ENCODE results near the gene PRAMEF11. TPM values are rescaled to one million over a fixed set of nuclear protein-coding genes. Genes with fewer than 3 reads are reported as not detected.
"Not testable (repeated sequence)": the region's sequence is repeated elsewhere in the genome, so short reads cannot be mapped to it uniquely, and the experiment has no call there.

The PRAMEF11 gene
- polyA plus RNA-seq, 1 experiment, result not detected

- POLR2A ChIA-PET; H3K27me3 ChIP-seq (ENCODE audit: control insufficient read depth, insufficient read depth, low read length); H3K27ac ChIP-seq (ENCODE audit: low read depth, low read length); H3K4me3 ChIP-seq (ENCODE audit: low read depth, low read length); CTCF ChIA-PET; DNase-seq (ENCODE audit: low read depth, low spot score): not testable (repeated sequence)
- H3K9me3 ChIP-seq (ENCODE audit: control insufficient read depth, insufficient read depth, low read length), result peaks cover 16% of the 10 kb centered on the region
These were observed 49.7 kb downstream of the PRAMEF11 start for GRCh38 chr1:12781488-12781887.

- no peak for DNase-seq (ENCODE audit: low read depth, low spot score)
- Histone ChIP-seq H3K27me3 (ENCODE audit: control insufficient read depth, insufficient read depth, low read length) (no peaks in the 10 kb centered on the region), H3K27ac (ENCODE audit: low read depth, low read length) (no peak overlapping the region), H3K9me3 (ENCODE audit: control insufficient read depth, insufficient read depth, low read length) (peaks cover 28% of the 10 kb centered on the region), H3K4me3 (ENCODE audit: low read depth, low read length) (no peak overlapping the region)
- TF ChIP-seq, protein P1, sequence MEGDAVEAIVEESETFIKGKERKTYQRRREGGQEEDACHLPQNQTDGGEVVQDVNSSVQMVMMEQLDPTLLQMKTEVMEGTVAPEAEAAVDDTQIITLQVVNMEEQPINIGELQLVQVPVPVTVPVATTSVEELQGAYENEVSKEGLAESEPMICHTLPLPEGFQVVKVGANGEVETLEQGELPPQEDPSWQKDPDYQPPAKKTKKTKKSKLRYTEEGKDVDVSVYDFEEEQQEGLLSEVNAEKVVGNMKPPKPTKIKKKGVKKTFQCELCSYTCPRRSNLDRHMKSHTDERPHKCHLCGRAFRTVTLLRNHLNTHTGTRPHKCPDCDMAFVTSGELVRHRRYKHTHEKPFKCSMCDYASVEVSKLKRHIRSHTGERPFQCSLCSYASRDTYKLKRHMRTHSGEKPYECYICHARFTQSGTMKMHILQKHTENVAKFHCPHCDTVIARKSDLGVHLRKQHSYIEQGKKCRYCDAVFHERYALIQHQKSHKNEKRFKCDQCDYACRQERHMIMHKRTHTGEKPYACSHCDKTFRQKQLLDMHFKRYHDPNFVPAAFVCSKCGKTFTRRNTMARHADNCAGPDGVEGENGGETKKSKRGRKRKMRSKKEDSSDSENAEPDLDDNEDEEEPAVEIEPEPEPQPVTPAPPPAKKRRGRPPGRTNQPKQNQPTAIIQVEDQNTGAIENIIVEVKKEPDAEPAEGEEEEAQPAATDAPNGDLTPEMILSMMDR (IDR thresholded peaks at IDR 0.05; ENCODE audit: low read depth, low read length), result no peak
- CTCF ChIA-PET, result no interaction called here
- POLR2A ChIA-PET, result no interaction called here
These were observed 52.3 kb downstream of the PRAMEF11 start for GRCh38 chr1:12778907-12779306.

DNA sequence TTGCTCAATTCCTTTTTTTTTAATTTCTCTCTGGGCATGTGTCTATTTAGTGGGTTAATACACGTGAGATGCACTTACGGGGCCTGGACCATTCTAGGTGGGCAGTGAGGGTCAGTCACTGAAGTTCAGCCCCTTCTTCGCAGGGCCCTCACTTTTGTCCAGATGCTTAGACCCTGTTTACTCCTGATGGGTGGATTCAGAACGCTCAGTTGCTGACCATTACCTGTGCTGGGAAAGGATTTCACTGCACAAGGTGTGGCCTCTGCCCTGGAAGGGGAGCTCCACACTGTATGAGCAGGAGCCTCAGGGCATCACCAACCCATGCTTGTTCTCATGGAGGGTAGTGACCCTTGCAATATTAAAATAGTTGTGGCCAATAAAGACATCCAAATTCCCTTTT, 53.1 kb downstream of the PRAMEF11 start:
- ChIA-PET CTCF (no interaction called here), POLR2A (no interaction called here)
- TF ChIP-seq, protein P1 (IDR thresholded peaks at IDR 0.05; ENCODE audit: low read depth, low read length), result no peak
- H3K4me3 ChIP-seq (ENCODE audit: low read depth, low read length), result no peak overlapping the region
- peaks cover 25% of the 10 kb centered on the region for H3K9me3 ChIP-seq (ENCODE audit: control insufficient read depth, insufficient read depth, low read length)
- H3K27ac ChIP-seq (ENCODE audit: low read depth, low read length), result no peak overlapping the region
- no peak for DNase-seq (ENCODE audit: low read depth, low spot score)
- no peaks in the 10 kb centered on the region for H3K27me3 ChIP-seq (ENCODE audit: control insufficient read depth, insufficient read depth, low read length)

- H3K27me3 ChIP-seq (ENCODE audit: control insufficient read depth, insufficient read depth, low read length), result no peaks in the 10 kb centered on the region
- no peak overlapping the region for H3K27ac ChIP-seq (ENCODE audit: low read depth, low read length)
- ChIA-PET CTCF (no interaction called here), POLR2A (no interaction called here)
- no peak overlapping the region for H3K4me3 ChIP-seq (ENCODE audit: low read depth, low read length)
- TF ChIP-seq, protein P1 (IDR thresholded peaks at IDR 0.05; ENCODE audit: low read depth, low read length), result no peak
- DNase-seq (ENCODE audit: low read depth, low spot score), result no peak
- H3K9me3 ChIP-seq (ENCODE audit: control insufficient read depth, insufficient read depth, low read length), result peaks cover 25% of the 10 kb centered on the region
These were observed 54.2 kb downstream of the PRAMEF11 start for GRCh38 chr1:12776801-12777557.

- TF ChIP-seq, protein P1 (IDR thresholded peaks at IDR 0.05; ENCODE audit: low read depth, low read length), result no peak
- POLR2A ChIA-PET, result no interaction called here
- DNase-seq (ENCODE audit: low read depth, low spot score), result no peak
- CTCF ChIA-PET, result no interaction called here
- H3K27me3 ChIP-seq (ENCODE audit: control insufficient read depth, insufficient read depth, low read length), result no peaks in the 10 kb centered on the region
- no peak overlapping the region for H3K27ac ChIP-seq (ENCODE audit: low read depth, low read length)
- peaks cover 28% of the 10 kb centered on the region for H3K9me3 ChIP-seq (ENCODE audit: control insufficient read depth, insufficient read depth, low read length)
- no peak overlapping the region for H3K4me3 ChIP-seq (ENCODE audit: low read depth, low read length)
These were observed 55.8 kb downstream of the PRAMEF11 start for GRCh38 chr1:12775443-12775842.
